ENCODE data around the gene SLC25A10.

DNA sequence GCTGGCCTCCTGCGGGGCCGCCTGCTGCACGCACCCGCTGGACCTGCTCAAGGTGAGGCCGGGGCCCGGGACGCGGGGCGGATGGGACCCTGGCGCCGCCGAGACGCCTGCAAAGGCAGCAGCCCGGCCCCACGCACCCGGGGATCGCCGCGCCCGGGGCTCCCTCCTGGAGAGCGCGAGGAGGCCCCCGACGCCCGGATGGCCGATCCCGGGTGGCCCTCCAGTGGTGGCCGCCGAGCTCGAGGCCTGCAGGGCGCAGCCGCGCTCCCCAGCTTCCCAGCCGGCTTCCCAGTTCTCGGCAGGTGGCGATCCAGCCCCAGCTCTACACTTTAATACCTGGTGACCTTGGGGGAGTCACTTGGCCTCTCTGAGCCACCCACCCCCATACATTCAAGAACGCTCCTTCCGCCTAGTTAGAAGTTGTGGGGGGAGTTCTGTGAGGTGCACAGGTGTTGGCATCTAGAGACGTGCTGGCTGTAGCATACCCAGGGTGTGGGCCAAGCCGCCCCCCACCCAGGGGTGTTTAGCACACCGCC, 452 bp downstream of the SLC25A10 start:
- TF ChIP-seq, protein P1, sequence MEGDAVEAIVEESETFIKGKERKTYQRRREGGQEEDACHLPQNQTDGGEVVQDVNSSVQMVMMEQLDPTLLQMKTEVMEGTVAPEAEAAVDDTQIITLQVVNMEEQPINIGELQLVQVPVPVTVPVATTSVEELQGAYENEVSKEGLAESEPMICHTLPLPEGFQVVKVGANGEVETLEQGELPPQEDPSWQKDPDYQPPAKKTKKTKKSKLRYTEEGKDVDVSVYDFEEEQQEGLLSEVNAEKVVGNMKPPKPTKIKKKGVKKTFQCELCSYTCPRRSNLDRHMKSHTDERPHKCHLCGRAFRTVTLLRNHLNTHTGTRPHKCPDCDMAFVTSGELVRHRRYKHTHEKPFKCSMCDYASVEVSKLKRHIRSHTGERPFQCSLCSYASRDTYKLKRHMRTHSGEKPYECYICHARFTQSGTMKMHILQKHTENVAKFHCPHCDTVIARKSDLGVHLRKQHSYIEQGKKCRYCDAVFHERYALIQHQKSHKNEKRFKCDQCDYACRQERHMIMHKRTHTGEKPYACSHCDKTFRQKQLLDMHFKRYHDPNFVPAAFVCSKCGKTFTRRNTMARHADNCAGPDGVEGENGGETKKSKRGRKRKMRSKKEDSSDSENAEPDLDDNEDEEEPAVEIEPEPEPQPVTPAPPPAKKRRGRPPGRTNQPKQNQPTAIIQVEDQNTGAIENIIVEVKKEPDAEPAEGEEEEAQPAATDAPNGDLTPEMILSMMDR (IDR thresholded peaks at IDR 0.05), result no peak
- TF ChIP-seq POLR2A (IDR thresholded peaks at IDR 0.05) (no peak), EP300 (IDR thresholded peaks at IDR 0.05) (no peak)
